K562 (cell line): Measurements from ENCODE around the gene ANGEL2. TPM values are rescaled to one million over a fixed set of nuclear protein-coding genes. Genes with fewer than 3 reads are reported as not detected.

Experiments used
- CREBBP ChIP-seq: IDR thresholded peaks from one replicate; pipeline ENCODE4 v1.6.1; 2012; ENCODE audit warnings: low read depth, mild to moderate bottlenecking, control low read depth, inconsistent platforms, low read length
- FOXJ3 ChIP-seq: sonication (generic); formaldehyde crosslinking; IDR thresholded peaks from 2 replicates; pipeline ENCODE4 v1.4.0; 2020; ENCODE audit warnings: mild to moderate bottlenecking, missing genetic modification reagents
- FOXP1 ChIP-seq: sonication (generic); formaldehyde crosslinking; IDR thresholded peaks from 2 replicates; pipeline ENCODE4 v1.8.0; 2022; ENCODE audit warnings: mild to moderate bottlenecking, missing genetic modification reagents
- JUNB ChIP-seq: fragments of 450-650 bp; formaldehyde crosslinking; conservative IDR thresholded peaks from 2 replicates; pipeline ENCODE4 v1.4.0; 2020; ENCODE audit warnings: mild to moderate bottlenecking
- KAT7 ChIP-seq: sonication (generic); formaldehyde crosslinking; IDR thresholded peaks from 2 replicates; pipeline ENCODE4 v1.8.0; 2022; ENCODE audit warnings: missing genetic modification reagents, mild to moderate bottlenecking, borderline replicate concordance
- MYNN ChIP-seq, 2 experiments: sonication (generic); formaldehyde crosslinking in 1 of 2; IDR thresholded peaks; 2 replicates each; pipeline versions ENCODE4 v1.5.0 to v1.6.1; 2016 to 2020; ENCODE audit warnings: antibody characterized with exemption in 1 of 2, missing genetic modification reagents in 1 of 2
- STAG1 ChIP-seq: sonication (generic); formaldehyde crosslinking; IDR thresholded peaks from 2 replicates; pipeline ENCODE4 v1.5.0; 2020; ENCODE audit warnings: missing genetic modification reagents, borderline replicate concordance
- ZBTB1 ChIP-seq: sonication (generic); formaldehyde crosslinking; IDR thresholded peaks from 2 replicates; pipeline ENCODE4 v1.8.1; 2023; ENCODE audit warnings: missing genetic modification reagents, low read depth, mild to moderate bottlenecking, borderline replicate concordance
- ZC3H4 ChIP-seq: sonication (generic); formaldehyde crosslinking; IDR thresholded peaks from 2 replicates; pipeline ENCODE4 v1.9.0; 2021; ENCODE audit warnings: missing genetic modification reagents, borderline replicate concordance
- ZNF184 ChIP-seq: sonication (generic); formaldehyde crosslinking; IDR thresholded peaks from 2 replicates; pipeline ENCODE4 v1.5.0; 2020; ENCODE audit warnings: missing genetic modification reagents
- ZNF274 ChIP-seq: IDR thresholded peaks from 2 replicates; pipeline ENCODE4 v1.6.1; 2011; ENCODE audit warnings: low read depth, mild to moderate bottlenecking, low read length, moderate library complexity, borderline replicate concordance
- polyA plus RNA-seq, 8 experiments: library from polyadenylated mRNA; depleted of rRNA in 4 of 8; stranded (reverse) in 5 of 8; unstranded in 3 of 8; fragments of >200 nt; fragmentation: Nextera tagmentation in 2 of 8; fragmentation: Illumina TruSeq in 1 of 8; extraction: Ambion mirVana in 2 of 8; extraction: Trizol in 1 of 8; gene quantifications; 2 replicates each; pipeline versions ENCODE4 v1.2.1 to v1.2.3, GENCODE V29; 2011 to 2014; ENCODE audit warnings: inconsistent platforms in 1 of 8, missing spikeins in 1 of 8
- total RNA-seq, 7 experiments: library from RNA; depleted of rRNA in 6 of 7; stranded (reverse); fragments of >200 nt in 6 of 7; fragmentation: Illumina TruSeq in 2 of 7; extraction: Trizol in 2 of 7; gene quantifications; 2 replicates each; pipeline versions ENCODE4 v1.2.1 to v1.2.3, GENCODE V29; 2011 to 2021; ENCODE audit warnings: low replicate concordance in 1 of 7
- TF ChIP-seq, protein P1 (sequence below): fragments of 250-450 bp; sonication (Bioruptor Pico); IDR thresholded peaks from 2 replicates; pipeline ENCODE4 v1.5.0; 2021
- TF ChIP-seq, protein P2 (sequence below): fragments of 250-450 bp; sonication (Bioruptor Pico); IDR thresholded peaks from 2 replicates; pipeline ENCODE4 v1.8.0; 2022; ENCODE audit warnings: moderate library complexity, mild to moderate bottlenecking, inconsistent platforms
- TF ChIP-seq, protein P3 (sequence below): fragments of 200-800 bp; sonication (Bioruptor generic); IDR thresholded peaks from 2 replicates; pipeline ENCODE4 v1.6.1; 2017; ENCODE audit warnings: missing genetic modification characterization, missing compliant biosample characterization
- TF ChIP-seq, protein P4 (sequence below): fragments of 450-650 bp; IDR thresholded peaks from 2 replicates; pipeline ENCODE4 v1.7.0; 2016; ENCODE audit warnings: borderline replicate concordance
- TF ChIP-seq, protein P5 (sequence below): fragments of 450-650 bp; IDR thresholded peaks from 2 replicates; pipeline ENCODE4 v1.6.1; 2016; ENCODE audit warnings: borderline replicate concordance
- TF ChIP-seq, protein P6 (sequence below): IDR thresholded peaks from 2 replicates; pipeline ENCODE4 v1.6.1; 2011; ENCODE audit not compliant: insufficient read length; ENCODE audit errors: extremely low read depth

Gene ANGEL2
- total and polyA plus RNA-seq, 9 of the 15 experiments (the other 6 are each of a cell fraction or from before 2014, with no cell fraction given): 6.8 to 34.6 (median 26.2) TPM

DNA sequence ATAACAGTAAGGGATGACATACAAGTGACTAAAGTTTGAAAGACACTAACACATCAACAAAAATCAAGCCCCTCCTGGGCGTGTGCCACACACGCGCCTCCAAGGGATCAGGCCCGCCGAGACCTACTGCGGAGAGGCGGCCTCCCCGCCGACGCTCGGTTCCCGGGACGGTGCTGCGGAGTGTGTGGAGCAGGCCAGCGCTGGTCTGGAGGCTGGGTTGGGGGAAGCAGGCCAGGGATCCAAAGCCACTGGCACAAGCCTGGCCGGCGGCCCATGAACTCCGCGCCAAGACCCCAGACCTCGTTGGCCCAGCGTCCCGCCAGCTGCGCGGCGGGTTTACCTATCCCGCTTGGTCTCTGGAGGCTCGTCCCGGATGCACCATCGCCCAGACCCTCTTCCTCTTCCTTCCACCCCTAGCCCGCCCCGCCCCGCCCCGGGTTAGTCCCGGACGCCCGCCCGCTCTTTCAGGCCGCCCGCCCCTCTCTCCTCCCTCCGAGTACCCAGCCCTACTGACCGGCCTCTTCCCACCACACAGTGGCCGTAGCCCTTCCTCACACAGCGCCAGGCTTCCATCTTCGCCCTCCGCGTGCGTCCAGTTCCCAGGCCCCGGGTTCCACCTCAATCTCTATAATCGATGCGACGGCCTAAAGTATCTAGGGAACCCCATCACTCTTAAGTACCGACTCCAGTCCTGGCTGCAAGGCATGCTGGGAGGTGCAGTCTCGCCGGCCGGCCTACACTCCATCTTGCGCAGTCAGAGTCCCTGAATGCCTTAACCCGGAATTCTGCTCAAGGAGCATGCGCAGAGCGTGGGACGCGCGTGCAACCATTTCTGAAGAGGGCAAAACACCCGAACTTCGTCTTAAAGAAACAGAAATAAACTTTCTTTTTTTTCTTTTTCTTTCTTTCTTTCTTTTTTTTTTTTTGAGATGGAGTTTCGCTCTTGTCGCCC, at the start of gene ANGEL2 (continued):
- TF ChIP-seq MYNN (IDR thresholded peaks at IDR 0.05) (no peak), MYNN (CRISPR knock-in tag; IDR thresholded peaks at IDR 0.05) (no peak), STAG1 (CRISPR knock-in tag) (no peak), JUNB (CRISPR knock-in tag) (no peak), KAT7 (0 out of 2 replicates have a peak, but pooled peaks have one; percentile 76), CREBBP (no peak), ZNF184 (CRISPR knock-in tag) (no peak), FOXP1 (no peak; the same call in 1 of the 2 replicates), ZC3H4 (CRISPR knock-in tag) (no peak), ZNF274 (no peak), ZBTB1 (CRISPR knock-in tag) (no peak), FOXJ3 (CRISPR knock-in tag) (no peak)
- TF ChIP-seq, protein P1, sequence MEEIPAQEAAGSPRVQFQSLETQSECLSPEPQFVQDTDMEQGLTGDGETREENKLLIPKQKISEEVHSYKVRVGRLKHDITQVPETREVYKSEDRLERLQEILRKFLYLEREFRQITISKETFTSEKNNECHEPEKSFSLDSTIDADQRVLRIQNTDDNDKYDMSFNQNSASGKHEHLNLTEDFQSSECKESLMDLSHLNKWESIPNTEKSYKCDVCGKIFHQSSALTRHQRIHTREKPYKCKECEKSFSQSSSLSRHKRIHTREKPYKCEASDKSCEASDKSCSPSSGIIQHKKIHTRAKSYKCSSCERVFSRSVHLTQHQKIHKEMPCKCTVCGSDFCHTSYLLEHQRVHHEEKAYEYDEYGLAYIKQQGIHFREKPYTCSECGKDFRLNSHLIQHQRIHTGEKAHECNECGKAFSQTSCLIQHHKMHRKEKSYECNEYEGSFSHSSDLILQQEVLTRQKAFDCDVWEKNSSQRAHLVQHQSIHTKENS (CRISPR knock-in tag): no peak
- TF ChIP-seq, protein P2, sequence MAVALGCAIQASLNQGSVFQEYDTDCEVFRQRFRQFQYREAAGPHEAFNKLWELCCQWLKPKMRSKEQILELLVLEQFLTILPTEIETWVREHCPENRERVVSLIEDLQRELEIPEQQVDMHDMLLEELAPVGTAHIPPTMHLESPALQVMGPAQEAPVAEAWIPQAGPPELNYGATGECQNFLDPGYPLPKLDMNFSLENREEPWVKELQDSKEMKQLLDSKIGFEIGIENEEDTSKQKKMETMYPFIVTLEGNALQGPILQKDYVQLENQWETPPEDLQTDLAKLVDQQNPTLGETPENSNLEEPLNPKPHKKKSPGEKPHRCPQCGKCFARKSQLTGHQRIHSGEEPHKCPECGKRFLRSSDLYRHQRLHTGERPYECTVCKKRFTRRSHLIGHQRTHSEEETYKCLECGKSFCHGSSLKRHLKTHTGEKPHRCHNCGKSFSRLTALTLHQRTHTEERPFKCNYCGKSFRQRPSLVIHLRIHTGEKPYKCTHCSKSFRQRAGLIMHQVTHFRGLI: no peak; the same call in 1 of the 2 replicates
- TF ChIP-seq, protein P3, sequence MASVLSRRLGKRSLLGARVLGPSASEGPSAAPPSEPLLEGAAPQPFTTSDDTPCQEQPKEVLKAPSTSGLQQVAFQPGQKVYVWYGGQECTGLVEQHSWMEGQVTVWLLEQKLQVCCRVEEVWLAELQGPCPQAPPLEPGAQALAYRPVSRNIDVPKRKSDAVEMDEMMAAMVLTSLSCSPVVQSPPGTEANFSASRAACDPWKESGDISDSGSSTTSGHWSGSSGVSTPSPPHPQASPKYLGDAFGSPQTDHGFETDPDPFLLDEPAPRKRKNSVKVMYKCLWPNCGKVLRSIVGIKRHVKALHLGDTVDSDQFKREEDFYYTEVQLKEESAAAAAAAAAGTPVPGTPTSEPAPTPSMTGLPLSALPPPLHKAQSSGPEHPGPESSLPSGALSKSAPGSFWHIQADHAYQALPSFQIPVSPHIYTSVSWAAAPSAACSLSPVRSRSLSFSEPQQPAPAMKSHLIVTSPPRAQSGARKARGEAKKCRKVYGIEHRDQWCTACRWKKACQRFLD: no peak
- TF ChIP-seq, protein P4, sequence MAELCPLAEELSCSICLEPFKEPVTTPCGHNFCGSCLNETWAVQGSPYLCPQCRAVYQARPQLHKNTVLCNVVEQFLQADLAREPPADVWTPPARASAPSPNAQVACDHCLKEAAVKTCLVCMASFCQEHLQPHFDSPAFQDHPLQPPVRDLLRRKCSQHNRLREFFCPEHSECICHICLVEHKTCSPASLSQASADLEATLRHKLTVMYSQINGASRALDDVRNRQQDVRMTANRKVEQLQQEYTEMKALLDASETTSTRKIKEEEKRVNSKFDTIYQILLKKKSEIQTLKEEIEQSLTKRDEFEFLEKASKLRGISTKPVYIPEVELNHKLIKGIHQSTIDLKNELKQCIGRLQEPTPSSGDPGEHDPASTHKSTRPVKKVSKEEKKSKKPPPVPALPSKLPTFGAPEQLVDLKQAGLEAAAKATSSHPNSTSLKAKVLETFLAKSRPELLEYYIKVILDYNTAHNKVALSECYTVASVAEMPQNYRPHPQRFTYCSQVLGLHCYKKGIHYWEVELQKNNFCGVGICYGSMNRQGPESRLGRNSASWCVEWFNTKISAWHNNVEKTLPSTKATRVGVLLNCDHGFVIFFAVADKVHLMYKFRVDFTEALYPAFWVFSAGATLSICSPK: no peak
- TF ChIP-seq, protein P5, sequence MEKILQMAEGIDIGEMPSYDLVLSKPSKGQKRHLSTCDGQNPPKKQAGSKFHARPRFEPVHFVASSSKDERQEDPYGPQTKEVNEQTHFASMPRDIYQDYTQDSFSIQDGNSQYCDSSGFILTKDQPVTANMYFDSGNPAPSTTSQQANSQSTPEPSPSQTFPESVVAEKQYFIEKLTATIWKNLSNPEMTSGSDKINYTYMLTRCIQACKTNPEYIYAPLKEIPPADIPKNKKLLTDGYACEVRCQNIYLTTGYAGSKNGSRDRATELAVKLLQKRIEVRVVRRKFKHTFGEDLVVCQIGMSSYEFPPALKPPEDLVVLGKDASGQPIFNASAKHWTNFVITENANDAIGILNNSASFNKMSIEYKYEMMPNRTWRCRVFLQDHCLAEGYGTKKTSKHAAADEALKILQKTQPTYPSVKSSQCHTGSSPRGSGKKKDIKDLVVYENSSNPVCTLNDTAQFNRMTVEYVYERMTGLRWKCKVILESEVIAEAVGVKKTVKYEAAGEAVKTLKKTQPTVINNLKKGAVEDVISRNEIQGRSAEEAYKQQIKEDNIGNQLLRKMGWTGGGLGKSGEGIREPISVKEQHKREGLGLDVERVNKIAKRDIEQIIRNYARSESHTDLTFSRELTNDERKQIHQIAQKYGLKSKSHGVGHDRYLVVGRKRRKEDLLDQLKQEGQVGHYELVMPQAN: no peak
- TF ChIP-seq, protein P6, sequence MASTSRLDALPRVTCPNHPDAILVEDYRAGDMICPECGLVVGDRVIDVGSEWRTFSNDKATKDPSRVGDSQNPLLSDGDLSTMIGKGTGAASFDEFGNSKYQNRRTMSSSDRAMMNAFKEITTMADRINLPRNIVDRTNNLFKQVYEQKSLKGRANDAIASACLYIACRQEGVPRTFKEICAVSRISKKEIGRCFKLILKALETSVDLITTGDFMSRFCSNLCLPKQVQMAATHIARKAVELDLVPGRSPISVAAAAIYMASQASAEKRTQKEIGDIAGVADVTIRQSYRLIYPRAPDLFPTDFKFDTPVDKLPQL: no peak
